GDM1 (cell line): ENCODE results near the gene MADD.
"Not testable (repeated sequence)": the region's sequence is repeated elsewhere in the genome, so short reads cannot be mapped to it uniquely, and the experiment has no call there.

ENCODE experiments used
- DNase-seq: peaks from one replicate; lab custom pipeline; 2025; lab: John Stamatoyannopoulos, UW

The MADD gene

GRCh38 chr11:47274495-47275235 lies 4.7 kb downstream of the MADD start:
- DNase-seq = no peak

- no peak for DNase-seq
These were observed 7.0 kb downstream of the MADD start for GRCh38 chr11:47276923-47277322.

- no peak for DNase-seq
These were observed 8.1 kb downstream of the MADD start for GRCh38 chr11:47278058-47278457.

- DNase-seq = no peak
These were observed 8.8 kb downstream of the MADD start for GRCh38 chr11:47278769-47279168.

- no peak for DNase-seq
These were observed 10.2 kb downstream of the MADD start for GRCh38 chr11:47280099-47280498.

- DNase-seq = no peak
These were observed 10.9 kb downstream of the MADD start for GRCh38 chr11:47280860-47281259.

- DNase-seq = no peak
These were observed 12.5 kb downstream of the MADD start for GRCh38 chr11:47282462-47282861.

GRCh38 chr11:47284151-47284550 lies 14.2 kb downstream of the MADD start:
- no peak for DNase-seq

GRCh38 chr11:47285969-47286770 lies 16.2 kb downstream of the MADD start:
- DNase-seq = no peak

- no peak for DNase-seq
These were observed 18.1 kb downstream of the MADD start for GRCh38 chr11:47288066-47288465.

GRCh38 chr11:47289856-47290255 lies 19.9 kb downstream of the MADD start:
- DNase-seq = no peak

GRCh38 chr11:47295385-47295784 lies 25.5 kb downstream of the MADD start:
- DNase-seq = no peak

GRCh38 chr11:47296045-47296444 lies 26.1 kb downstream of the MADD start:
- DNase-seq = no peak

GRCh38 chr11:47299078-47299477 lies 29.1 kb downstream of the MADD start:
- no peak for DNase-seq

- no peak for DNase-seq
These were observed 32.9 kb downstream of the MADD start for GRCh38 chr11:47302853-47303252.

GRCh38 chr11:47305734-47306483 lies 36.0 kb downstream of the MADD start:
- no peak for DNase-seq

GRCh38 chr11:47306484-47306844 lies 36.5 kb downstream of the MADD start:
- no peak for DNase-seq

GRCh38 chr11:47308050-47308823 lies 38.3 kb downstream of the MADD start:
- DNase-seq = no peak

- DNase-seq = no peak
These were observed 45.1 kb downstream of the MADD start for GRCh38 chr11:47314992-47315391.

- not testable (repeated sequence) for DNase-seq
These were observed 46.6 kb downstream of the MADD start for GRCh38 chr11:47316501-47316900.

GRCh38 chr11:47317064-47317828 lies 47.3 kb downstream of the MADD start:
- no peak for DNase-seq
